ENCODE results near the gene SRPK3. TPM values are rescaled to one million over a fixed set of nuclear protein-coding genes. Genes with fewer than 3 reads are reported as not detected.

Gene SRPK3
- total RNA-seq, 2 experiments from 2014 or later = 0.09 TPM; not detected in 1

DNA sequence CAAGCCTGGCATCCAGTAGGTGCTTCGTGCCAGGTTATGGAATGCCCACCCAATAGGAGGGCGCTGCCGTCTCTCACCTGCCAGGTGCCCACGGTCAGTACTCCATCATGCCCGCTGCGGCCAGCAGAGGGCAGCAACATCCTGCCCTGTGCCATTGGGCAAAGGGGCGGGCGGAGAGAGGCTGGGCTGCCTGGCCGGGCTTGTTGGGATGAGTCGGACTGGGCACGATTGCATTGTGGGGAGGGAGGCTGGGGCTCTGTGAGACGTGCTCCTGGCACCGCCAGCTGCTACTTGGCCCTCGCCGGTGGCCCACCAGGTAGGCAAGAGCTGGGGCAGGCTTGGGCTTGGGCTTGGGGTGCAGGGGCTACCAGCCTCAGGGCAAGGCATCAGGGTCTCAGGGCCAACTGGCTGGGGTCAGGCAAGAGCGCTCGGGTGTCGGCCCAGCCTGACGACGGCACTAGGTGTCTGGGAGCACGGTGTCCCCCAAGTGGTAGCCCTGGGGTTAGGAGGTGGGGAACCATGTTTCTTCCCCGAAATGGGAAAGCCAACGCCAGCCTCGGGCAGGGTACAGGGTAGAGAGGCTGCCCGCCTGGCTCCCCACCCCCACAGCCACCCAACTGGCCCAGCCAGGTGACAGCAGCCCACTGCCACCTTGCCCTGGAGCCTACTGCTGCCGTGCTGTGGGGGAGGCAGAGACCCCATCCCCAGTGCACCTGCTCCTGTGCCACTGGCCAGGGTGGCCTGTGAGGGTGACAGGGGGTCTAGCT, 16.7 kb upstream of the SRPK3 start, which contains the start of gene PLXNB3:
Gene PLXNB3 (plus strand): TSS at position 261 of the 767 bp plus-strand sequence. CDS start 1,287 bp downstream, outside the sequence.
- DNase-seq = peak; percentile 82
- Mint-ChIP-seq H3K27me3 (no peaks in the 10 kb centered on the region), H3K9me3 (no peaks in the 10 kb centered on the region), H3K4me3 (peak within 1 kb of the TSS; percentile 33), H3K36me3 (ENCODE audit: low read depth) (no peaks in the 10 kb centered on the region), H3K27ac (no peak within 1 kb of the TSS), H3K4me1 (ENCODE audit: low read depth) (peaks cover 16% of the 10 kb centered on the region)
- TF ChIP-seq, protein P1, sequence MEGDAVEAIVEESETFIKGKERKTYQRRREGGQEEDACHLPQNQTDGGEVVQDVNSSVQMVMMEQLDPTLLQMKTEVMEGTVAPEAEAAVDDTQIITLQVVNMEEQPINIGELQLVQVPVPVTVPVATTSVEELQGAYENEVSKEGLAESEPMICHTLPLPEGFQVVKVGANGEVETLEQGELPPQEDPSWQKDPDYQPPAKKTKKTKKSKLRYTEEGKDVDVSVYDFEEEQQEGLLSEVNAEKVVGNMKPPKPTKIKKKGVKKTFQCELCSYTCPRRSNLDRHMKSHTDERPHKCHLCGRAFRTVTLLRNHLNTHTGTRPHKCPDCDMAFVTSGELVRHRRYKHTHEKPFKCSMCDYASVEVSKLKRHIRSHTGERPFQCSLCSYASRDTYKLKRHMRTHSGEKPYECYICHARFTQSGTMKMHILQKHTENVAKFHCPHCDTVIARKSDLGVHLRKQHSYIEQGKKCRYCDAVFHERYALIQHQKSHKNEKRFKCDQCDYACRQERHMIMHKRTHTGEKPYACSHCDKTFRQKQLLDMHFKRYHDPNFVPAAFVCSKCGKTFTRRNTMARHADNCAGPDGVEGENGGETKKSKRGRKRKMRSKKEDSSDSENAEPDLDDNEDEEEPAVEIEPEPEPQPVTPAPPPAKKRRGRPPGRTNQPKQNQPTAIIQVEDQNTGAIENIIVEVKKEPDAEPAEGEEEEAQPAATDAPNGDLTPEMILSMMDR (IDR thresholded peaks at IDR 0.05) = peak; percentile 75
- ChIA-PET CTCF (interaction anchor here (0.6 to 2.0 kb wide), 16 partner anchors 8 to 203 kb away, joined by 3 to 10 read pairs (median 3); no protein-coding TSS in a partner anchor), POLR2A (interaction anchor here (1.0 kb wide), 1 partner anchor 162 kb away, joined by 4 read pairs; the partner anchor contains the start of gene ARHGAP4)
- intact Hi-C loops (cut with micrococcal nuclease) = loop anchor here (10.0 kb wide), 1 partner anchor 161 kb away; the partner anchor contains the start of gene ARHGAP4
- ATAC-seq = peak; percentile 75

DNA sequence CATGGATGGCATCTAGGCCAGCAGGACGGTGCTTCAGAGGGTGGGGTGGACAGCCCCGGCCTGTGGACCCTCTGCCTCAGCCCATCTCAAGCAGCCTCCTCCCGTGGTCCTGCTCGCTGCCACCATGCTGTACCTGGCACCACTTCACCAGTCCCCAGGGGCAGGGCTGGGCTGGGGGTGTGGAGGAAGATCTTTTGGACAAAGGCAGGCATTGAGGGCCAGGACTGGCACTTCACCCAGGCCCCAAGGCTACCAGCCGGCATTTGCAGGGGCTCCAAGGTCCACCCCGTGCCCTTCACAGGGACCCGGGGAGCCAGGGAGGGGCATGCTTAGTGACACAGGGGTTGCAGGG, 16.1 kb upstream of the SRPK3 start:
- H3K27me3 Mint-ChIP-seq = no peaks in the 10 kb centered on the region
- intact Hi-C loops (cut with micrococcal nuclease) = loop anchor here (10.0 kb wide), 1 partner anchor 160 kb away; the partner anchor contains the start of gene ARHGAP4
- no peak overlapping the region for H3K27ac Mint-ChIP-seq
- TF ChIP-seq, protein P1 (IDR thresholded peaks at IDR 0.05) = no peak
- CTCF ChIA-PET = interaction anchor here (0.6 to 1.1 kb wide), 5 partner anchors 13 to 164 kb away, joined by 3 to 4 read pairs (median 4); no protein-coding TSS in a partner anchor
- DNase-seq = no peak
- H3K36me3 Mint-ChIP-seq (ENCODE audit: low read depth) = no peaks in the 10 kb centered on the region
- no peaks in the 10 kb centered on the region for H3K9me3 Mint-ChIP-seq
- H3K4me3 Mint-ChIP-seq = no peak overlapping the region
- POLR2A ChIA-PET = no interaction called here
- ATAC-seq = no peak
- peaks cover 16% of the 10 kb centered on the region for H3K4me1 Mint-ChIP-seq (ENCODE audit: low read depth)

DNA sequence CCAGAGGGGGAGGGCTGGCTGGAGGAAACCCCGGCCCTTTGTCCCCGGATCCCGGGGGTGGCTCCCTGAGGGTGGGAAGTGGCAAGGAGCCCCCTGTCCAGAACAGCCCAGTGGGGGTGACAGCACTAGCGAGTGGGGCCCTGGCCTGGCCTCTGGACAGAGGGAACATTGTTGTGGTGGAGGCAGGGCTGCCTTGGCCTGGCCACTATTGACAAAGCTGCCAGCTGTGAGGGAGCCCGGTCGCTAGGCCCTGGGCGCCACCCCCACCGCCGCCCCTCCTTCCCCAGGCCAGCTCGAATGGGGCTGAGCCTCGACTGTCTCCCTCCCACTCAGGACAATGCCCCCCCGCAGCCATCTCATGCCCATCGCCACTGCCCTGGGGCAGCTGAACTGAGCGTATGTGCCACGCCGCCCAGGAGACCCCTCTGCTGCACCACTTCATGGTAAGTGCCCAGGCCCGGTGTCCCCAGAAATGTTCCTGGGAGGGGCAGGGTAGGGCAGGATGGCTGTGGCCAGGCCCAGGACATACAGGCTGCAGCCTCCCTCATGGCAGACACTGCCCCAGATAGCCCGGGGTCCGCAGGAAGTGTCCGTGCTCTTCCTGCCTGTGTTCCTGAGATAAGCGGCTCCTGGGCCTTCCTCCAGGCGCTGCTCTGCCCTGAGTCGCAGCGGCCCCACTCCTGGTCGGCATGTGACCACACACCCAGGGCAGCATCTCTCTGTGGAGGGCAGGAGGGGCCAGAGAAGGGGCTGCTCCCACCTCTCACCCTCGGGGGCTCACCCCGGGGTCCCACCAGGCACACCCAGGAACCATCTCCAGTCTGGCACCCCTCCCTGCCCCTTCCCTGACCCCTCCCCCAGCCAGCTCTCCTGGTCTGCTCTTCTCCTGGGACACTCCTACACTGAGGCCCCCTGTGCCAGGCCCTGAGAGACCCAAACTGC, 15.4 kb upstream of the SRPK3 start:
- peaks cover 16% of the 10 kb centered on the region for H3K4me1 Mint-ChIP-seq (ENCODE audit: low read depth)
- no peak overlapping the region for H3K27ac Mint-ChIP-seq
- POLR2A ChIA-PET = no interaction called here
- intact Hi-C loops (cut with micrococcal nuclease) = loop anchor here (10.0 kb wide), 1 partner anchor 159 kb away; the partner anchor contains the start of gene ARHGAP4
- ATAC-seq (no peak), DNase-seq (no peak)
- CTCF ChIA-PET = interaction anchor here (1.0 to 1.8 kb wide), 4 partner anchors 26 to 185 kb away, joined by 4 read pairs; no protein-coding TSS in a partner anchor
- H3K9me3 Mint-ChIP-seq = no peaks in the 10 kb centered on the region
- no peaks in the 10 kb centered on the region for H3K36me3 Mint-ChIP-seq (ENCODE audit: low read depth)
- TF ChIP-seq, protein P1 (IDR thresholded peaks at IDR 0.05) = no peak
- no peaks in the 10 kb centered on the region for H3K27me3 Mint-ChIP-seq
- peak overlapping the region; percentile 67 for H3K4me3 Mint-ChIP-seq

DNA sequence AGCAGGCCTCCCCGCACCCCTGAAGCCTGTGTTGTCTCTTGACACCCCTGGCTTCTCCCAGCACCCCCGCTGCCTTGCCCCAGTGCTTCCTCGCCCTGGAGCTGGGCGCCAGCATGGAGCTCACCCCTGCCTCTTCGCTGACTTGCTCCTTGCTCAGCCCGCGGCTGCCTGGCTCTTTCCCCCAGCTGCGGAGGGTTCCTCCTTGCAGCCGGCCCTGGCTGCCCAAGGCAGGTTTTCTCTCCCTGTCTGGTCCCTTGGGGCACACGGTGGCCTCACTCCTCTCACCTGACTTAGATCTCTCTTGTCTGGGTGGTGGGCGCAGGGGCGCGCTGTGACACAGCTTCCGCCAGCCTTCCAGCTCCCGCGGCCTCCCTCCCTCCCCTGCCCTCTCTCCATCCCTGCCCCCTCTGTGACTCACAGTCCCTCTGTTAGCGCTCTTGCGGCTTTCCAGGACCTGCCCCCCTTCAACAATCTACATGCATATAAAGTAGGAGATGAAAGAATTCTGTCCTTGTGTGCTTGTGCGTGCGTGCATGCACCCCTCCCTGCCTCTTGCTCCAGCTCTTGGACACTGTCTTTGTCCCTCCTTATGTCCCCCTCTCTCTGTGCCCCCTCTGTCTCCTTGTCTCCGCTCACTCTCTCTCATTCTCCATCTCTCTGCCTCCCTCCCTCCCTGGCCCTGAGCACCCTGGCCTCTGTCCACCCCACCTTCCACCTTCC, 14.6 kb upstream of the SRPK3 start:
- no peaks in the 10 kb centered on the region for H3K36me3 Mint-ChIP-seq (ENCODE audit: low read depth)
- H3K9me3 Mint-ChIP-seq = no peaks in the 10 kb centered on the region
- H3K27me3 Mint-ChIP-seq = no peaks in the 10 kb centered on the region
- ATAC-seq = peak; percentile 85
- H3K27ac Mint-ChIP-seq = peak overlapping the region; percentile 88
- H3K4me3 Mint-ChIP-seq = peak overlapping the region; percentile 67
- H3K4me1 Mint-ChIP-seq (ENCODE audit: low read depth) = peaks cover 16% of the 10 kb centered on the region
- peak; percentile 79 for DNase-seq
- TF ChIP-seq, protein P1 (IDR thresholded peaks at IDR 0.05) = no peak
- CTCF ChIA-PET = interaction anchor here (0.8 to 1.8 kb wide), 3 partner anchors 156 to 184 kb away, joined by 3 to 4 read pairs (median 4); no protein-coding TSS in a partner anchor
- POLR2A ChIA-PET = no interaction called here
- intact Hi-C loops (cut with micrococcal nuclease) = loop anchor here (10.0 kb wide), 1 partner anchor 159 kb away; the partner anchor contains the start of gene ARHGAP4
